Prostate gland (tissue), 2 donors: ENCODE data around the gene HDHD5.

Experiments
- POLR2A ChIP-seq: fragments of 450-650 bp; IDR thresholded peaks from one replicate; pipeline ENCODE4 v1.6.1; 2016; ENCODE audit warnings: antibody characterized with exemption, mild to moderate bottlenecking
- TF ChIP-seq, protein P1 (sequence below), 4 experiments: fragments of 200-600 bp in 2 of 4; fragments of 450-650 bp in 2 of 4; sonication (generic) in 2 of 4; IDR thresholded peaks; 1 replicate in 3 of 4; 2 replicates in 1 of 4; pipeline ENCODE4 v1.5.1; 2016 to 2019; ENCODE audit warnings: antibody characterized with exemption in 4 of 4, mild to moderate bottlenecking in 2 of 4, moderate library complexity in 2 of 4

GRCh38 chr22:17108256-17109112, 50.6 kb downstream of the HDHD5 start:
- no peak for TF ChIP-seq POLR2A
- TF ChIP-seq, protein P1, sequence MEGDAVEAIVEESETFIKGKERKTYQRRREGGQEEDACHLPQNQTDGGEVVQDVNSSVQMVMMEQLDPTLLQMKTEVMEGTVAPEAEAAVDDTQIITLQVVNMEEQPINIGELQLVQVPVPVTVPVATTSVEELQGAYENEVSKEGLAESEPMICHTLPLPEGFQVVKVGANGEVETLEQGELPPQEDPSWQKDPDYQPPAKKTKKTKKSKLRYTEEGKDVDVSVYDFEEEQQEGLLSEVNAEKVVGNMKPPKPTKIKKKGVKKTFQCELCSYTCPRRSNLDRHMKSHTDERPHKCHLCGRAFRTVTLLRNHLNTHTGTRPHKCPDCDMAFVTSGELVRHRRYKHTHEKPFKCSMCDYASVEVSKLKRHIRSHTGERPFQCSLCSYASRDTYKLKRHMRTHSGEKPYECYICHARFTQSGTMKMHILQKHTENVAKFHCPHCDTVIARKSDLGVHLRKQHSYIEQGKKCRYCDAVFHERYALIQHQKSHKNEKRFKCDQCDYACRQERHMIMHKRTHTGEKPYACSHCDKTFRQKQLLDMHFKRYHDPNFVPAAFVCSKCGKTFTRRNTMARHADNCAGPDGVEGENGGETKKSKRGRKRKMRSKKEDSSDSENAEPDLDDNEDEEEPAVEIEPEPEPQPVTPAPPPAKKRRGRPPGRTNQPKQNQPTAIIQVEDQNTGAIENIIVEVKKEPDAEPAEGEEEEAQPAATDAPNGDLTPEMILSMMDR (IDR thresholded peaks at IDR 0.05) = no peak
